Measurements from ENCODE around the gene PCOLCE2. TPM values are rescaled to one million over a fixed set of nuclear protein-coding genes. Genes with fewer than 3 reads are reported as not detected.

The PCOLCE2 gene
- total RNA-seq, 2 experiments from 2014 or later = 1.3 to 2.0 TPM

DNA sequence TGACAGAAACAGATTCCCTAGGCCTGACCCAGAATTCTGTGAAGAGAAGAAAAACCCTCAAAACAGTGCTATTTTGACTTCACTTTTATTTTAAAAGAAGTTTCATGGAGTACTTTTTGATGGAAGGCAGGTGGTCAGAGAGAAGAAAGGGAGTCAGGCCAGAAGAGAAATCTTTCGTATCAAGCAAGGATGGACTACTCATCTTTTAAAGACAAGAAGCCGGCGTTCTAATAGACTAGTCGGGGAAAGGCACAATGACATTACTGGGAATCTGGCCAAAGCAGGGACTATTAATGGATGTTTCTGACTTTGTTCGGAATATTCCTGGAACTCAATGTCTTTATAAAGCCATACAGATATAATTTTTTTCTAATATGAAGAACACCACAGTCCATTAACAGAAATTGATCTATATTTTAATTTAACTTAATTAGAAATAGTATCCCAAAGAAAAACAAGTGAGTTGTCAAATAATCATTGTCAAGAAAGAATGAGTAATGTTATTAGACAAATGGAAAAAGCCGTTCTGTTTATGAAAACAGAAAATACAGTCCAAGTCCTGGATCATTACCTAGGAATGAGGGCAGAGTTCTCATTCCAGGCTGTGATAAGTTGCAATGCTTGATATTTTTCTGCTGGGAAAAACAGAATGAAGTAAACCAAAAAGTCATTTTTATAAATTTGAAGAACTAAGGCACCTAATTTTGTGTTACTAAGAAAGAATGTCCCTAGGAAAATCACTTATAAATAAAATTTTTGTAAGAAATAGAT, 23.7 kb upstream of the PCOLCE2 start:
- Mint-ChIP-seq H3K27me3 (peaks cover 11% of the 10 kb centered on the region), H3K27ac (no peak overlapping the region), H3K4me1 (no peaks in the 10 kb centered on the region)

DNA sequence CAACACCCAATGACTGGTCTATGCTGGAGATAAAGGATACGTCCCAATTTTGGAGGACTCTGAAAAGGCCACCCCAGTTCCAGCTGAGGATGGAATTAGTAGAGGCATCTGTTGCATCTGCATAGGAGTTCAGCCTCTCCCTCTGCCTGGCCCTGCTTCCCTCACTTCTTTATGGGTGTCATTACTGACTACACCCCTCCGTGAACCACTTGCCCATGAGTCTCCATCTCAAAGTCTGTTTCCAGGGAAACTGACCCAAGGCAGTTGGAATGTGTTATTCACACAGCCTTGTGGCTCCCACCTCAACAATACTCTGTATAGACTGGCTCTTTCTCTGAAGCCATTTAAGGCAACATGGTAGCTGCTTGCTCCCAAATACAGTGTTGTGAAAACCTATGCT, 21.4 kb upstream of the PCOLCE2 start:
- Mint-ChIP-seq H3K4me3 (no peak overlapping the region), H3K27me3 (peaks cover 14% of the 10 kb centered on the region), H3K4me1 (peaks cover under 1% of the 10 kb centered on the region), H3K9me3 (no peaks in the 10 kb centered on the region), H3K36me3 (no peaks in the 10 kb centered on the region), H3K27ac (no peak overlapping the region)
- no peak for DNase-seq

More for the DNA sequence above, 23.7 kb upstream of the PCOLCE2 start:
- Mint-ChIP-seq H3K9me3 (no peaks in the 10 kb centered on the region), H3K4me3 (no peak overlapping the region), H3K36me3 (no peaks in the 10 kb centered on the region)
- DNase-seq = no peak

DNA sequence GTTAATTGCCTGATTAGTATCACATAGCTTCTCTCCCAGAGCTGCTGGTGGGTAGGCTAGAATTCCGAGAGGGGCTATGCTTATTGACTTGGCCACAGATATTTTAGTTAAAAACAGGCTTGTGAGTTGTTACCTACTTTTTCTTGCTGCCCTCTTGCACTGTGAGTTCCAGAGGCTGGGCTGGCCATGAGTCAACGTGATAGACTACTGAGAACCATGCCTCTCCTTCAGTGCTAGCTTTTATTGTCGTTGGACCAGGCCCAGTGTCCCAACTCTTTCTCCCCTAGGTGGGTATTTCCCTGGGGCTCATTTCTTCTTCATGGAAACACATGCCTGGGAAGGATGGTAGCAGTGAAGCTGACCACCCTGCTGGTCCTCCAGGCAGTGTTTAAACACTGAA, 20.4 kb upstream of the PCOLCE2 start:
- Mint-ChIP-seq H3K9me3 (no peaks in the 10 kb centered on the region), H3K27me3 (peaks cover 21% of the 10 kb centered on the region), H3K4me1 (peaks cover 8% of the 10 kb centered on the region)

DNA sequence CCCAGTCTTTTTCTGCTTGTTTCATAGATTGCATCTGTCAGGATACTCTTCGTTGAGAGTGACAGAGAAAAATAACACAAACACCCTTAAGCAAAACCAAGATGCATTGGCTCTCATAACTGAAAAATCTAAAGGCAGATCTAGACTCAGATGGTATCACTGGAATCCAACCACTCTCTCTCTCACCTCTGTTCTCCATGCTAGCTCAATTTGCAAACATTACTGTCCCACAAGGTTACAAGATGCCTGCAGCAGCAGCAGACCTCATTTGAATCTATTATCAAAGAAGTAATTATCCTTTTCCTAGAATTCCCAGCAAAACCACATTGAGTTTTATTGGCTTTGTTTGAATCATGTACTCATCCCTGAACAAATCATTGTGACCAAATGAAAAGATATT, 19.1 kb upstream of the PCOLCE2 start:
- Mint-ChIP-seq H3K27ac (no peak overlapping the region), H3K27me3 (peaks cover 30% of the 10 kb centered on the region), H3K36me3 (no peaks in the 10 kb centered on the region), H3K4me1 (peaks cover 8% of the 10 kb centered on the region), H3K4me3 (no peak overlapping the region), H3K9me3 (no peaks in the 10 kb centered on the region)
- no peak for DNase-seq

More for the DNA sequence above, 20.4 kb upstream of the PCOLCE2 start:
- no peaks in the 10 kb centered on the region for H3K36me3 Mint-ChIP-seq
- no peak for DNase-seq
- no peak overlapping the region for H3K27ac Mint-ChIP-seq
- H3K4me3 Mint-ChIP-seq = no peak overlapping the region

DNA sequence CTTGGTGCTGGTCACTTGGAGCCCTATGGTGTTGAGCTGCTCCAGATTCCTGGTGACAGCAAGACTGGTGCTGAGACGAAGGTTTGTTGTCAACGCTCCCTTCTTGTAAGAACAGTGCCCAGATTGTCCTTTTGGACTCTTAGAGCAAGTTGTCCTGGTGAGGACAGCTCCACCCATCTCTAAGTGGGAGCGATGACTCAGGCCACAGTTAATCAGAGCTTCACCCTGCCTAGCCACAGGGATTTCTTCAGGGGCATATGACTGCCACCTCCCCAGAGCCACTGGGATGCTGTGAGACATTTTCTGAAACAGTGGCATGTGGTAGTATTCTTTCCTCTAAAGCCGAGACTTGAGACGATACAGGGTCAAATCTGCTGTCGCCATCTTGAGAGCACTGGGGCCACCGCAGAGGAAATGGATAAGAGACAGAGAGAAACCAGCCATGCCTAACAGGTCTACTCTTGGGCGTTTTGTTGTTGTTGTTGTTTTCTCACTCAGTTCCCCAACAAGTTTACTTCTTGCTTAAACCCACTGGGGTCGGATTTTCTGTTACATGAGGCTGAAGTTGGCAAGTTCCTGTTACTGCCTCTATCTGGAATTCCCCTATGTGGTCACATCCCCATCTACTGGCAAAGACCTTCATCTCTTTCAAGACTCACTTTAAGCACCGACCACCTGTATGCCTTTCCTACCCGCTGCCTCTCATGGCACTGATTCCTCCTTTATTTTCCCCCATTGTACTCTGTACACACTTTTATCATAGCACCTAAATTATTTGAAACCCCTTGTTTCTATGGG, 16.0 kb upstream of the PCOLCE2 start:
- H3K4me3 Mint-ChIP-seq = no peak overlapping the region

DNA sequence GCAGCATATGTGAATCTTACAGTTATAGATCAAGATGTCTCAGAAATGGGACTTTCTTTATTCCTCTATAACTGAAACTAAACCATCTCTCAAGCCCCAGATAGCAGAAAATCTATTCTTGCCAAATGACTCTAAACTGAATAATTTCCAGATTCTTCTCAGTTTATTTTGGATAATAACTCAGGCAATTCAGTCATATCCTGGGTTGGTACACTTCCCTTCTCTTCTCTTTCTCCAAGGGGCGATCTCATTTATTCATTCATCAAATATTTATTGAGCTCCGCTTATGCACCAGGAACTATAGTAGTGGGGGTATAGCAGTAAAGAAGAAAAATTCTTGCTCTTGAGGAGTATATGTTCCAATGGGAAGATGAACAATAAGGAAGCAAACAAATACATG, 13.5 kb upstream of the PCOLCE2 start:
- Mint-ChIP-seq H3K27me3 (peaks cover 41% of the 10 kb centered on the region), H3K4me3 (no peak overlapping the region), H3K36me3 (no peaks in the 10 kb centered on the region), H3K9me3 (no peaks in the 10 kb centered on the region), H3K27ac (no peak overlapping the region), H3K4me1 (peaks cover 8% of the 10 kb centered on the region)
- DNase-seq = no peak

More for the DNA sequence above, 16.0 kb upstream of the PCOLCE2 start:
- H3K9me3 Mint-ChIP-seq = no peaks in the 10 kb centered on the region
- H3K27me3 Mint-ChIP-seq = peaks cover 32% of the 10 kb centered on the region
- no peaks in the 10 kb centered on the region for H3K36me3 Mint-ChIP-seq
- H3K27ac Mint-ChIP-seq = no peak overlapping the region
- peaks cover 8% of the 10 kb centered on the region for H3K4me1 Mint-ChIP-seq
- DNase-seq = no peak

DNA sequence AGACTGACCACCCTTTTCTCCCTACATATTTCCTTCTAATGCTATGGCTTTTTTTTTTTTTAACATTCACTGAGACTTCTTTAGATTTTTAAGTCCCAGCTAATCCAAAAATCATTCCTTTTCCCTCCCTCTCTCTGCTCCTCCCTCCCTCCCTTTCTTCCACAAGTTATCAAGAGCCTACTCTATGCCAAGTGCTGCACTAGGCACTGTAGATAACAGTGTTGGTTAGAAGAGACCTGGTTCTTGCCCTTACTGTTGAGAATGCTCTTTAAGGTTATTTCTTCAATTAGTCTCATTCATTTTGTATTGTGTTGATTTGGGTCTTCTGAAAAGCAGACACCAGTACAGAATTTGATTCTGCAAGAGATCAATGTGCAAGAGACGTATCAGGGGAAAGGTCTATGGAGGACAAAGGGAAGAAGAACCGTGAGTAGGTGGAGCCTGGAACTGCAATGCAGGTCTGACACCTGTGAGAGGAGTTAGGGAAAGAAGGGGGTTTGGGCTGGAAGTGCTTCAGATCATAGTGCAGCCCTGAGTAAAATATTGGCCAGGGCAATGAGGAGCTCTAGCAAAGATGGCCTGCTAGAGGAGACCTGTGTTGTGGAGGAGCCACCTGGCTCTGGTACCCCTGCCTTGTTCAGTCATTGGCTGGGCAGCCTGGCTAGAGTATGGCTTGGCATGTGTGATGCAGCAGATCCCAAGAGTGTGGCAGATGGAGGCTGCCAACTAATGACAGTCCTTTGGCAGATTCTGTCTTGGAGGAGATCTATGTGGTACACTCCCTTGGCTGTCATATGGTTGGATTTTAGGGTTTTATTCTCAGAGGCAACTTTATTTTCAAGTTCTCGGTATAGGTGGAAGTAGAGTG, 9.7 kb upstream of the PCOLCE2 start:
- Mint-ChIP-seq H3K27me3 (peaks cover 26% of the 10 kb centered on the region), H3K4me3 (no peak overlapping the region), H3K4me1 (no peaks in the 10 kb centered on the region), H3K9me3 (peaks cover 3% of the 10 kb centered on the region), H3K27ac (no peak overlapping the region), H3K36me3 (no peaks in the 10 kb centered on the region)
- no peak for DNase-seq

DNA sequence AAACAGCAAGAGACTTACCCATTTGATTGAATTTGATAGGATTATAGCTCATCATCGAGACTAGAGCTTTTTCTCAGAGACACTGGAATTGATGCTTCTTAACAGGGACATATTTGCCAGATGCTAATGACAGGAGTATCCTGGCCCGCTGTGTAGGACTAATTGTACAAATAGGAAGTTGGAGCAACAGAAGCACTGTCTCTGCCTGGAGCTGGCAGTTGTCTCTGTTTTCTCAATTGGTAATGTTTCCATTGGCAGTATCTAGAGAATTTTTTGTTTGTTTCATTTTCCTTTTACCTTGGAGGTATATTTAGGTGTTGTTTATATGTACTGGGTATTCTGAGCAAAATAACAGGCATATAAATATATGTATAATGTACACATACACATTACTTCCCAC, 8.9 kb upstream of the PCOLCE2 start:
- Mint-ChIP-seq H3K4me1 (no peaks in the 10 kb centered on the region), H3K36me3 (no peaks in the 10 kb centered on the region), H3K27me3 (peaks cover 29% of the 10 kb centered on the region), H3K27ac (no peak overlapping the region), H3K9me3 (peaks cover 3% of the 10 kb centered on the region), H3K4me3 (no peak overlapping the region)
- DNase-seq = no peak

DNA sequence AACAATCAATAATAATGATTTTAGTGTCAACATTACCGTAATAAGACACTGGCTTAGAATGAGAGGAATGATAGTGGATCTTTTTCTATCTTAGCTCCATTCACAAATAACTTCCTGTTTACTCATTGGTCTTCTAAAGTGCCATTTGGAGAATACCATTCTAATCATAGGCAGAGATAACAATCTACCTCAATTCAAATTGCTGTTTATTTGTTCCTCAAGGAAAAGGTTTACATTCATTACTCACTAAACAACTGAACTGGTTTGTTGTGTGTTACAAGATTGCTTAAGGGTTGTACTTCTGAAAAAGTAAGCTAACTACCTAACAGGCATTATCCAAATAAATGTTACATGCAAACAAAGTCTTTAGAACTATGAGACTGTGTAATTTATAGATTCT, 8.1 kb upstream of the PCOLCE2 start:
- no peak for DNase-seq
- peaks cover 3% of the 10 kb centered on the region for H3K9me3 Mint-ChIP-seq
- peaks cover 35% of the 10 kb centered on the region for H3K27me3 Mint-ChIP-seq
- H3K27ac Mint-ChIP-seq = no peak overlapping the region
- H3K4me1 Mint-ChIP-seq = no peaks in the 10 kb centered on the region
- no peaks in the 10 kb centered on the region for H3K36me3 Mint-ChIP-seq
- H3K4me3 Mint-ChIP-seq = no peak overlapping the region

DNA sequence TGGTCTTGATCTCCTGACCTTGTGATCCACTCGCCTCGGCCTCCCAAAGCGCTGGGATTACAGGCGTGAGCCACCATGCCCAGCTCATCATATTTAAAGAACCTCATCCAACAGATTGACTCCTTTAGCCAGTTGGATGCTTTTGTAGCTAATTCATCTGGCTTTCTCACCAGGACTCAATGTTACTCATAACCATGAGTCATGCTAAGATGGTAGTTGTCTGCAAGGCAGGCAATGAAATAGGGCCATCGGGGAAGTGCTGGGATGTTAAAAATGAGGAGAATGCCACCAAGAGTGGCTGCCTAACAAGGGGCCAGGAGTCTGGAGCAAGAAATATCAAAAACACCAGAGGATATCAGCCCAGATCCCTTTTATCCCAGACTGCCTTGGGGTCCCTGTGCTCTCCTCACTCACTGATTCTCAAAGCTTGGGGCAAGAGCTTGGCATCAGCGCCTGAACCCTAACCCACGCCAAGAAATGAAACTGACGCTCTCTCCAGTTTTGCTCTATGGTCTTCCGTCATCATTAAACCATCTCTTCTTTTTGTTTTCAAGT, 7.4 kb upstream of the PCOLCE2 start:
- peaks cover 39% of the 10 kb centered on the region for H3K27me3 Mint-ChIP-seq
- no peak overlapping the region for H3K27ac Mint-ChIP-seq
- no peak for DNase-seq
- H3K4me3 Mint-ChIP-seq = no peak overlapping the region
- no peaks in the 10 kb centered on the region for H3K4me1 Mint-ChIP-seq
- peaks cover 3% of the 10 kb centered on the region for H3K9me3 Mint-ChIP-seq
- H3K36me3 Mint-ChIP-seq = no peaks in the 10 kb centered on the region

DNA sequence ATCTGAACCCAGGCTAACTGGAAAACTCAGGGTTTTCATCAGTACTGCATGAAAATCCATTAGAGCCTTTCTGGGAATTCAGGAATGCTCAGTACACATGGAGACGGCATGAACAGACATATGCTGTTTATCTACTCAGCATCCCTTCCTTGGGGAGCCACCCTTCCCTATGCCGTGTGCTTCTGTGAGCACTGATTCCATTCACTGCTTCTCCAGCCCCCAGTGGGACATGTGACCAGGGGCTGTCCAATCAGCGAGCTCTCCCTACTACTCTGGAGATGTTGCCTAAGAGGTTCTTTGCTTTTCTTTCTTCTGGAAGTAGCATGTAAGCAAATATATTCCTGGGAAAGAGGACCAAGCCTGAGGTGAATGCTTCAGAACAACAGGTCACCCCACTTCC, 5.6 kb upstream of the PCOLCE2 start:
- Mint-ChIP-seq H3K4me1 (peaks cover under 1% of the 10 kb centered on the region), H3K4me3 (no peak overlapping the region), H3K36me3 (no peaks in the 10 kb centered on the region), H3K9me3 (peaks cover 3% of the 10 kb centered on the region), H3K27me3 (peaks cover 50% of the 10 kb centered on the region), H3K27ac (no peak overlapping the region)
- no peak for DNase-seq

DNA sequence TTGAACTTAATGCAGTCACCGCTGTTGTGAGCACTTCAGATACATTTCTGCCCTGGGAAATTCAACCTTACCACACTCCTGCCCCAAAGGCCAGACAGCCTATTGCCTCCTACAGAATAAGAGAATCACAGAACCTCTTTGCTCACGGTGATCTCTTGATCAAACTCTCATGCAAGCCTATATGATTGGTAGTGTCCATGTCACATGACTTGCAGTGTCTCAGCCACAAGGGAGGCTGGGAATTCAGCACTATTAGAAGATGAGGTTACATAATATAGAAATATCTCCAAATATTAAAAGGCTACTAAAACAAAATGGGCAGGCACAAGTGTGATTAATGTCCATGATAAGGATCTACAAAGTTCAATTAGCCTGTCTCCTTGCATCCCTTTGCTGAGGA, 3.8 kb upstream of the PCOLCE2 start:
- Mint-ChIP-seq H3K27me3 (peaks cover 53% of the 10 kb centered on the region), H3K4me1 (peaks cover 6% of the 10 kb centered on the region), H3K9me3 (peaks cover 3% of the 10 kb centered on the region), H3K4me3 (no peak overlapping the region), H3K36me3 (no peaks in the 10 kb centered on the region), H3K27ac (no peak overlapping the region)
- DNase-seq = no peak

DNA sequence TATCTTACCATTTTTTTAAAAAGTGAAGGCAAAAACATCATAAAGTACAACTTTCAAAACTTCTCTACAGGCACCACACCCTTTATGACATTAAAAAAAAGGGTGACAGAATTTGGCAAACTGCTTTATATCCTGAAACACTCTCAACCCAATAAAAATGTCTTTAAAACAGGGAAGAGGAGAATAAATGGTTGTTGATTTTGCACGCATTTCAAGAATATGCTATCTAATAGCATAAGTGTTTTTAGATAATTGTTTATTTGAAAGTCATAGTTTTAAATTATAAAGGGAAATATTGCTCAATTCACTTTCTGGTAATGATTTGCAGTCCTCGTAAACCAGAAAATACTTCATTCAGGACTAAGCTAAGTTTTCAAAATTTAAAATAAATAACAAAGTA, 1.7 kb upstream of the PCOLCE2 start:
- peaks cover 3% of the 10 kb centered on the region for H3K9me3 Mint-ChIP-seq
- no peak overlapping the region for H3K4me3 Mint-ChIP-seq
- no peak for DNase-seq
- H3K36me3 Mint-ChIP-seq = no peaks in the 10 kb centered on the region
- H3K27me3 Mint-ChIP-seq = peaks cover 74% of the 10 kb centered on the region
- H3K4me1 Mint-ChIP-seq = peaks cover 6% of the 10 kb centered on the region
- H3K27ac Mint-ChIP-seq = no peak overlapping the region

DNA sequence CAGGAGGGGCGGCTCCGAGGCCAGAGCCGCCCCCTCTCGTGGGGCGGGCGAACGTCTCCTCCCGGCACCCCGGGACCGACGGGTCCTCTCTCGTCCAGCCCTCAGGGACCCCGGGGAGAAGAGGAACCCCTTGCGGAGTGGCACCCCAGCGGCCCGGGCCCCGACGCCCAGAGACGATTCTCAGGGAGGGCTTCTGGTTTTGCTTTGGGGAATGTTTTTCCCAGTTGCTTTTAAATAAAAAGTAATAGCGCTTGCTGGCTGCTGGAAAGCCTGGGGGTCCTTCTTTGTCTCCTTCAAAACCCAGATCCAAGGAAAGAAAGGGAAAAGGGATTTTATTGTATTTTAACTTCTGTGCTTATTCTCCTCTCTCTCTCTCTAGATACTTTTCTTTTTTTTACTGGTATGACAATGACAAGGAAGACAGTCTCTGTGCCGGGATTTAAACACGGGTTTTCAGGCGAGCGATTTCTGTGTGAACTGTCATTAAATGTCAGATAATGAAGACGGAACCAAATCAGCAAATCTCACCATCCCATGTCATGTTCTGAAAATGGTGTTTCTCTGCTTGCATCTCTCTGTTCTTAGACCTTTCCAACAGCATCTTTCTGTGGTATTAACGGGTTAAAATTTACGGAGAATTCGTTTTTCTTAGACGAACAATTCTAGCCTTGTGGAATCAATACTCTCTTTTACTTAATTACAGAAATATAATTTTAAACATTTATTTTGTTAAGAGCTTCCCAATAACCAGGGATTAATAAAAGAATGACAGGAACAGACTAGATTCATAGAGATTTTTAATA, 530 bp upstream of the PCOLCE2 start:
- peak overlapping the region; percentile 56 for H3K4me3 Mint-ChIP-seq
- H3K4me1 Mint-ChIP-seq = peaks cover 6% of the 10 kb centered on the region
- no peak for DNase-seq
- H3K27me3 Mint-ChIP-seq = peaks cover 78% of the 10 kb centered on the region
- no peak overlapping the region for H3K27ac Mint-ChIP-seq
- no peaks in the 10 kb centered on the region for H3K36me3 Mint-ChIP-seq
- H3K9me3 Mint-ChIP-seq = no peaks in the 10 kb centered on the region

Measured in activated naive CD8-positive, alpha-beta T cell treated with anti-CD3 and anti-CD28 coated beads for 36 hours (primary cell).